GM19372 (cell line): ENCODE measurements around the gene ZBTB42.
A peak's percentile ranks its signal among the peaks of the same experiment; 100 is the strongest.

Source experiments
- ATAC-seq: cut with Tn5 transposase; IDR thresholded peaks from one replicate; pipeline ENCODE4 v1.9.1; 2021; ENCODE audit warnings: mild to moderate bottlenecking, low read depth, moderate library complexity; ENCODE audit not compliant: unreplicated experiment

Gene ZBTB42

GRCh38 chr14:104800771-104801519, at the start of gene ZBTB42:
Gene ZBTB42 (plus strand): TSS chr14:104801101. CDS start chr14:104801198, 97 bp downstream.
- ATAC-seq, result peak; percentile 39

GRCh38 chr14:104751539-104752422, 49.1 kb upstream of the ZBTB42 start:
- ATAC-seq, result no peak

DNA sequence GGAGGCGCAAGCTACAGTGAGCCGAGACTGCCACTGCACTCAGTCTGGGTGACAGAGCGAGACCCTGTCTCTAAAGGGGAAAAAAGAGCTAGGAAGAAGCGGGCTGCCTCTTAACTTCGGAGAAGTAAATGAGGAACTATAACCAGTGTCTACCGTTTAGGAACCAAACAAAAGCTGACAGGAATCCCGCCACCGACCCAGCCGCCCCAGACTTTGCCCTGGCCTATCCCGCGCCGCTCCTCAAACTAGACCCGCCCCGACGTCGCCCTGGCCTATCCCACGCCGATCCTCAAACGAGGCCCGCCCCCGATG, 48.5 kb upstream of the ZBTB42 start:
- ATAC-seq, result peak; percentile 4

DNA sequence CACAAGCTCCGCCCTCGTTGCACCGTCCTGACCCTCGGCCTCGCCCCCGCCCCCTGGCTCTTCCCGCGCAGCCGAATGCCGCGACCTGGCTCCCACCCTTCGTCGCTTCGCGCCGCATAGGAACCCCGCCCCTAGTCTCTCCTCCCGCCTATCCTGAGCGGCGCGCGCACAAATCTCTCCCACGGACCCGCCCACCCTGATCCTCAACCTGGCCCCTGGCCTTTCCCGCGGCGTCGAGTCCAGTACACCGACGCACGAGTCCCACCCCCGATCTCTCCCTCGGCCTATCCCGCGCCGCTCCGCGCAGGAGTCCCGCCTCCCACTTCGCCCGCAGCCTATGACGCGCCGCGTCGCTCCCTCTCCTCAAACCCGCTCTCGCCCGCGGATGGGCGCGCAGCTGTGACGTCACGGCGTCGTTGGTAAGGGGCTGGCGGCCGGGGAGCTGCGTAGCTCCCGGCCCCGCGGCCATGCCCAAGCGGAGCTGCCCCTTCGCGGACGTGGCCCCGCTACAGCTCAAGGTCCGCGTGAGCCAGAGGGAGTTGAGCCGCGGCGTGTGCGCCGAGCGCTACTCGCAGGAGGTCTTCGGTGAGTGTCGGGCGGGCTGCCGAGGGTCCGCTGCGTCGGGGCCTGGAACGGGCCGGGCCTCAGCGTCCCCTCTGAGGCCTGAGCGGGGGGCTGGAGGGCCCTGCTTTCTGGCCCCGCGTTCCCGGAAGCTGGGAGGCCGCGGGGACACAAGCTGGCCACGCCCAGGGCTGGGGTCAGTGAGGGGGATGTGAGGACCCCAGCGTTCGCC, 48.0 kb upstream of the ZBTB42 start, which contains the start of gene SIVA1:
Gene SIVA1 (plus strand): TSS at position 413 of the 793 bp plus-strand sequence. CDS start 55 bp downstream, at position 468.
- ATAC-seq, result peak; percentile 86

- no peak for ATAC-seq
Observed at GRCh38 chr14:104753528-104754212, 47.2 kb upstream of the ZBTB42 start.

GRCh38 chr14:104754213-104754851, 46.6 kb upstream of the ZBTB42 start:
- no peak for ATAC-seq

DNA sequence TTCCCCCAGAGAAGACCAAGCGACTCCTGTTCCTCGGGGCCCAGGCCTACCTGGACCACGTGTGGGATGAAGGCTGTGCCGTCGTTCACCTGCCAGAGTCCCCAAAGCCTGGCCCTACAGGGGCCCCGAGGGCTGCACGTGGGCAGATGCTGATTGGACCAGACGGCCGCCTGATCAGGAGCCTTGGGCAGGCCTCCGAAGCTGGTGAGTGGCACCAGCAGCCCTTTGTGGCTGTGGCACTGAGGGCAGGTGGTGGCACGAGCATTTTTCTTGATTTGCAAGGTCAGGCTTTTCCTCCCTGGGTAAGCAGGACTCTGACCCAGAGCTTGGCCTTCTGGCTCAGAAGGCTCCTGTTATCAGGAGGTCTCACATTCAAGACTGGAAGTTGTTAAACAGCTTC, 45.3 kb upstream of the ZBTB42 start:
- no peak for ATAC-seq

DNA sequence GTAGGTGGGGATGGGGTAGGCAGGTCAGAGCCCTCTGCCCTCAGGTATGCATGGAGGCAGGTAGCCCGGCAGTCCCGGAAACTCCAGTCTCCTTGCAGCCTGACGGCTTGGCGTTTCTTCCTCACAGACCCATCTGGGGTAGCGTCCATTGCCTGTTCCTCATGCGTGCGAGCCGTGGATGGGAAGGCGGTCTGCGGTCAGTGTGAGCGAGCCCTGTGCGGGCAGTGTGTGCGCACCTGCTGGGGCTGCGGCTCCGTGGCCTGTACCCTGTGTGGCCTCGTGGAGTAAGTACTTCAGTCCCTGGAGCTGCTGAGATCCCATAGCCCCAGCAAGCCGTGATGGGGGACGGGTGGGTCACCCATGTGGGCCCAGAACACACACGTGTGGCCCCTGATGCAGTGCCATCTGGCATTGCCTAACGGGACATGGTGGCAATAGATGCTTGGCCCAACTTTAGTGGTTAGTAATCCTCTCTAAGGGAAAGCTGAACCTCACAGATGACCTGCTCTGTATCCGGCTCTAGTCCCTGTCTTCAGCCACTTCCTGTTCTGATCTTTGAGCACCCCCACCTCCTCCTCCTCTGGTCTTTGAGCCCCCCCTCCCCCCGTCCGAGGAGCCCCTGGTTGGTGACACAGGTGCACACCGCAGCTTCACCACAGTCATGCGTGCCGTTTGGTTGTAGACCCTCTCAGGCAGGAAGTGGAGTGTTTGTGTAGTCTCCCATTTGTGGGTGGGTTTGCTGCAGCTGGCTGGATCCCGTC, 44.2 kb upstream of the ZBTB42 start:
- no peak for ATAC-seq

DNA sequence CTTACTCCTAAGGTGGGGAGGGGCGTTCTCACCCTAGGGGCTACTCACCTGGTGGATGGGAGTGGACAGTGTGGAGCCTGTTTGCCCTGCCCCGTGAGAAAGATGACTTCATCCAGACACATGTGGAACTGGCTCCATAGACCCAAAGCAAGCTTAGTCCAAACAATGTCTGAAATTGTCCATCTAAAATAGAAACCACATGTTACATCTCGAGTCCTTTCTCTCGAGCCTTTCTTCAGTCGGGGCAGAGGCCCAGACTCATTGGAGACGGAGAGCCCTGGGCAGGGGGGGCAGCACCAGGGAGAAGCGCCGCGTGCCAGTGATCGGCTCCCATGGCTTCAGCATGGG, 43.7 kb upstream of the ZBTB42 start:
- ATAC-seq, result no peak

- ATAC-seq, result no peak
Observed at GRCh38 chr14:104757681-104758392, 43.1 kb upstream of the ZBTB42 start.

GRCh38 chr14:104758981-104759969, 41.6 kb upstream of the ZBTB42 start:
- ATAC-seq, result no peak

DNA sequence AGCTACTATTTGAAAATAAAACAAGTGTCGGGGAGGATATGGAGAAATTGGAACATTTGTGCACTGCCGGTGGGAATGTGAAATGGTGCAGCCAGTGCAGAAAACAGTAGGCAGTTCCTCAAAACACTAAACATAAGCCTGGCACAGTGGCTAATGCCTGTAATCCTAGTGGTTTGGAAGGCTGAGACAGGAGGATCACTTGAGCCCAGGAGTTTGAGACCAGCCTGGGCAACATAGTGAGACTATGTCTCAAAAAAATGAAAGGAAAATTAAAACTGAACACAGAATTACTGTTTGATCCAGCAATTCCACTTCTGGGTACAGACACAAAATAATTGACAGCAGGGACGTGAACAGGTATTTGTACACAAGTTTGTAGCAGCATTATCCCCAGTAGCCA, 35.4 kb upstream of the ZBTB42 start:
- ATAC-seq, result no peak

GRCh38 chr14:104766256-104766862, 34.5 kb upstream of the ZBTB42 start:
- no peak for ATAC-seq

GRCh38 chr14:104766863-104767633, 33.9 kb upstream of the ZBTB42 start:
- ATAC-seq, result no peak

GRCh38 chr14:104767634-104767918, 33.3 kb upstream of the ZBTB42 start:
- no peak for ATAC-seq
